GM18861 (cell line): ENCODE results near the gene TAF6.

ENCODE experiments used
- ATAC-seq: cut with Tn5 transposase; IDR thresholded peaks from one replicate; pipeline ENCODE4 v1.9.1; 2021; ENCODE audit not compliant: unreplicated experiment

Gene TAF6

DNA sequence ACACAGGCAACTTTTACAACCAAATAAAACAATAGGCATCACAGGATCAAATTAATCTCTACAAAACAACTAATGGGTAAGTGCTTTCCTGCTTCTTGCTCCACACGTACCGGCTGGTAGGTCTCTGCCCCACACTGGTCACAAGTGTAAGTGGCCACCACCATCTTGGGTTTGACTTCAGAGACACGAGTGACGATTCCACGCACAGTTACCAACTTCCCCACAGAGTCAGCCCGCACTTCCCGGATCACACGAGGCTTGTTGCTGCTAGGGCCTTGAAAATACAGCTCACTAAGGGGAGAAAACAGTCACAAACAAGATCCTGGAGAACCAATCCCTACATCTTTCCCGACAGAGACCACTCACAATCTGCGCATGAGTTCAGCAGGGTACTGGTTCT, 20.2 kb downstream of the TAF6 start:
- no peak for ATAC-seq

DNA sequence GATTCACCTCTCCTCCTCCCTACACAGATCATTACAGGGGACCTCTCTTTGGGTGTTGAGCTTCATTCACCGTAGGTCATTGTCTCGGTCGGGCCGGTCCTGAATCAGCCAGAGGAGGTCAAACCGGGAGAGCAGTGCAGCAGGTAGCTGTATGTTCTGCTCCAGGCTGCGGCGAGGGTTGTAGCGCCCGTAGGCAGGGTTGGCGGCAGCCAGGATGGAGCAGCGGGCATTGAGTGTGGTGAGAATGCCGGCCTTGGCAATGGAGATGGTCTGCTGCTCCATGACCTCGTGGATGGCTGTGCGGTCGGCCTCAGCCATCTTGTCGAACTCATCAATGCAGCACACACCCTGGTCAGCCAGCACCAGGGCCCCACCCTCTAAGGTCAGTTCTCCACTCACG, 23.5 kb downstream of the TAF6 start:
- ATAC-seq: no peak

DNA sequence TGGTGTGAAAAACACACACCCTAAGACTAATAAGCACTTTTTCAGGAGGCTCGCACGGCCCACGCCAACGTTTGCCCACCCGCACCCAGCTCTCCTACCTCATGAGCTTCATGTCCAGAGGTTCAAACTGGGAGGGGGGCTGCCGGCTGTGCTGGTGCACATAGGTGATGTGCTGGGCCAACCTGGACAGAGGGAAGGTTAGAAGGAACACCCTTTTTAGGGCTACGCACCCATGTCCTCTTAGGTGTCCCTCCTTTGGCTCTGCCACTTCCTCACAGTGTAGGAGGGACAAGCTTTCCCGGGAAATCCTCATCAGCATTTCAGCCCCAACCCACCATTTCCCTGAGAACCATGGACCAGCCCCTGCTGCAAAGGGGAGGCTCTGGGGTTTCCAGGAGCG, 23.9 kb downstream of the TAF6 start:
- no peak for ATAC-seq

DNA sequence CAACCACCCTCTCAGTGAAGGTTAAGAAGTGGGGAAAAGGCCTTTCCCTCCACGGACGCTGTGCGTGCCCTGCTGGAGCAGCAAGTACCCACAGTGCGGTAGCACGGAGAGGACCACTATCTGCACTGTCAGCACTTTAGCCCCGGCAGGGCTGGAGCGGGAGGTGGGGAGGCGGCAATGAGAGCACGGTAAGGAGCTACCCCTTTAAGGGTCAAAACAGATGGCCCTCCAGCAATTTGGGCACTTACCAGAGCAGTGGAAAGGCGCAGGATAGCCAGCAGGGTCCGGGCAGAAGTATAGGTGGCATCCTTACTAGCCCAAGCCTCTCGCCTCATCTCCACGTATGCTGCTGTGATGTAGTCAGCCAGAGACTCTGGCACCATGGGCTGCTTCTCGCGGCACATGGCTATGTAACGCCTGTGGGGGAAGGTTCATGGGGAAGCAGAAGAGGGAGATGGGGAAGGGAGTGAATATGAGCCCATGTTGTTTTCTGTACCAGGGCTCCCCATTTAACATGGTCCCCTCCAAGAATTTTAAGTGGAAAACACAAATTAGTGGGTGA, 25.2 kb downstream of the TAF6 start:
- no peak for ATAC-seq

DNA sequence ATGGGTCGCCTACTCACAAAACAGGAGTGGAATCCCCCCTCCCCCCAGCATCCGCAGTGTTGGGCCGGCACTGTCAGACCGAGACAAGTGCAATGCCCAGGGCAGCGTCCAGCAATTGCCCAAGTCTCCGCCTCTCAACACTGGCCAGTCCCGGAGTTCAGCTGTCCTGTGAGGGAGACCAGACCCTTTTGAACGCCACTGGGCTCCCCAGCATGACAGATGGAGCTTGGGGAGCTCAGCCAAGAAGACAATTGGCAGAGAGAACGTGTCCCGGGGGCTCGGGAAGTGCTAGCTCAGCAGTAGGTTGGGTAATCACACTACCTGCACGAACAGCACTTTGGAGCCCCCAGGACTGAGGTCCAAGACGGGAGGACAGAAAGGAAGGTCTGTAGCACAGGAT, 25.7 kb downstream of the TAF6 start:
- no peak for ATAC-seq

DNA sequence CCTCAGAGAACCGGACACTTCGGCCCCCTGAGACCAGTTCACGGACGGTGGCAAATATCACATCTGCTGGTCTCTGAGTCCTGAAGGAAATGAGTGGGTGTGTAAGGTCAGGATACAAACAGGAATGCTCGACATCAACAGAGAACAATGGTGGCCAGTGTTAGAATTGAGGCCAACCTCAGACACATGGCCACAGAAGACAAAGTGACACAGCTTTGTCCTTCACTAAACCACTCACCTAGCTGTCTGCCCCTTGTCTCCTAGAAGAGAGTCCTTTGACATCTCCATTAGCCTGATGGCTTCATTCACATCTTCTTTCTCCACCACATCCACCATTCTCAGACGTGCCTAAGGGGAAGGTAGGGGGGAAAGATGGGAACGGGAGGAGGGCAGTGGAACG, 26.1 kb downstream of the TAF6 start:
- no peak for ATAC-seq

DNA sequence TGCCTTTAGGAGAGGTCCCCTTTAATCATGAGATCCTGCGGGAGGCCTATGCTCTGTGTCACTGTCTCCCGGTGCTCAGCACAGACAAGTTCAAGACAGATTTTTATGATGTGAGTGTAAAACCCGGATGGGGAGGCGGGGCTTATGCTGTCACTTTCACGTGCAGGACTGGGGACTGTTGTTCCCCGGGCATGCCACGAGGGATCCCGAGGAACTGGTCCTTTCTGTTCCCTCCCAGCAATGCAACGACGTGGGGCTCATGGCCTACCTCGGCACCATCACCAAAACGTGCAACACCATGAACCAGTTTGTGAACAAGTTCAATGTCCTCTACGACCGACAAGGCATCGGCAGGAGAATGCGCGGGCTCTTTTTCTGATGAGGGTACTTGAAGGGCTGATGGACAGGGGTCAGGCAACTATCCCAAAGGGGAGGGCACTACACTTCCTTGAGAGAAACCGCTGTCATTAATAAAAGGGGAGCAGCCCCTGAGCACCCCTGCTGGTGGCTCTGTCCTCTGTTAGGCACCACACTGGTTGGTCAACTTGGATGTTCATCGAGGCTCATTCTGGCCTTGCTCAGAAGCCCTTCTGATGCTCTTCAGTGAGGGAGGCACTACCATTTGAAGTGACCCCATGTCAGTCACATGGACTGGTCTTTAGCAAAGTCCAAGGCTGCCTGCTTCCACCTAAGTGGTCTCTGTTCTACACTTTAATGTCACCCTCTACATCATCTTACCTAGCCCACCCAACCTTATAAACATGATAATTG, 27.6 kb downstream of the TAF6 start:
- ATAC-seq: no peak

DNA sequence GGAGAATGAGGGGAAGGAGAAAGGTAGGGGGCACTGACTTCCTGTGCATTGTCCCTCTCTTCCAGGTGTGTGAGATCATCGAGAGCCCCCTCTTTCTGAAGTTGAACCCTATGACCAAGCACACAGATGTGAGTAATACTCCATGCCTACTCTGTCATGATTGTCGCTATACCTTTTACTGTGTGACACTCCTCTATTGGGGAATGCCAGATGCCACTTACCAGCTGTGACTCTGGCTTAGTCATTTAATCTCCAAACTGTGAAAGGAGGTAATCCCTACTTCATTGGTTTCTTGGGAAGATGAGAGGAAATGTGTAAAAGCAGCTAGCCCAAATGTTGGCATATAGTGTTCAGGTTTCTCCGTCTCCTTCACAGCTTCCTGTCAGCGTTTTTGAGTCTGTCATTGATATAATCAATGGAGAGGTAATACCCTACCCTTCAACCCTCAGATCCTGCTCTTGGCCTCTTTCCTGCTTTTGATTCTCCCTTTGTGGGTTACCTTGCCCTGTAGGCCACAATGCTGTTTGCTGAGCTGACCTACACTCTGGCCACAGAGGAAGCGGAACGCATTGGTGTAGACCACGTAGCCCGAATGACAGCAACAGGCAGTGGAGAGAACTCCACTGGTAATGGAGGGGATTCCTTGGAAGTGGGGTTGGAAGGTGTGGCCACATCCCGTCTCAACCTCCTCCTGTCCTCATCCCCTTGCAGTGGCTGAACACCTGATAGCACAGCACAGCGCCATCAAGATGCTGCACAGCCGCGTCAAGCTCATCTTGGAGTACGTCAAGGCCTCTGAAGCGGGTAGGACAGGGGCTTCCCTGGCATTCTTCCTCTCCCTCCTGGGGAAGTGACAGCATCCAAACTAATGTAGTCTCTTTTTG, 28.4 kb downstream of the TAF6 start:
- no peak for ATAC-seq

DNA sequence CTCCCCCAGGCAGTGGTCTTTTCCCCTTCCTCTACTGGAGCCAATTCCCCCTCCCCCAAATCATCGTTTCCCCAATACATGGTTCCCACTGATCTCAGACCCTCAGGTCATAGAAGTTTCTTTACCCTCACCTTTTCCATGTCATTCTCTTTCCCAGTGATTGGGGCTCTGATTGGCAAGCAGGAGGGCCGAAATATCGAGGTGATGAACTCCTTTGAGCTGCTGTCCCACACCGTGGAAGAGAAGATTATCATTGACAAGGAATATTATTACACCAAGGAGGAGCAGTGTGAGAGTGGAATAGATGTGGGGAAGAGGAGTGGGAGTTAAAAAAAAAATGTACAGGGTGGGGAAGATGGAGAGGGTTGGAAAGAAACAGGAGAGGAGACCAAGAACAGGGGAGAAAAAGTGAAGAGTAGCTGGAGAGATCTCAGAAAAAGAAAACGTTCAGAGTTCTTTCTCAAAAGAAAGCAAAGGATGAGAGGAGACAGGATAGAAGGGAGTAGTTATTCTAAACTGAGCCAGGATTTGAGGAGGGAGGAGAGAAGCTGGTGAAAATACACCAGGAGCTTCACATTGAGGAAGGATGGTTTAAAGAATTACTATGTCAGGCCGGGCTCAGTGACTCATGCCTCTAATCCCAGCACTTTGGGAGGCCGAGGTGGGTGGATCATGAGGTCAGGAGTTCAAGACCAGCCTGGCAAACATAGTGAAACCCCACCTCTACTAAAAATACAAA, 29.5 kb downstream of the TAF6 start:
- no peak for ATAC-seq

DNA sequence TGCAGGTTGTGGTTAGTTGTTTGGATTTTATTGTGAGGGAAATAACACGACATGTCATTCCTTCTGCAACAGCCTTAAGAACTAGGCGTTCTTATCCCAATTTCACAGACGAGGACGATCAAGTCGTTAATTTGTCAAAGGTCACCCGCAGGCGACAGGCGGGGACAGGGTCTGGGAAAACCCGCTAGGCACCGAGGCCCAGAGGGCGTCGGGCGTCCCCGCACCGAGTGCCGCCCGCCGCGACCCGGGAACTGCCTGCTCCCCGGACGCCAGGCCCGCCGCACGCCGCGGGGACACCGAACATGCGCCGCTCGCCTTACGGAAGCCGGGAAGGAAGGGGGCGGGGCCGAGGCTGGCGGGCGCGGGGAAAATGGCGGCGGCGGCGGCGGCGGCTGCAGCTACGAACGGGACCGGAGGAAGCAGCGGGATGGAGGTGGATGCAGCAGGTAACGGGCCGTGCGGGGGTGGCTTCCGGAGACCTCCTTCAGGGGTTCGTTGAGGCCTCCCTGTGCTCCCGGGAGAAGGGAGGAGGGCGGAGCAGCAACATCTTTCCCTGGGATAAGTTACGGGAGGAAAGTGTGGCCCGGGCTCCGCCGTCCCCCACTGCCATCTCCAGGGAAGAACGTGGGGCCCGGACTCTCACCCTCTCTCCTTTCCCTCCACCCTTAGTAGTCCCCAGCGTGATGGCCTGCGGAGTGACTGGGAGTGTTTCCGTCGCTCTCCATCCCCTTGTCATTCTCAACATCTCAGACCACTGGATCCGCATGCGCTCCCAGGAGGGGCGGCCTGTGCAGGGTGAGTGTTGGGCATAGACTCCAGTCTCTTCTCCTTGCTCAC, 30.3 kb downstream of the TAF6 start, which contains the start of gene COPS6:
COPS6 (plus strand) TSS at position 349 of the 837 bp plus-strand sequence; CDS start at position 371, 22 bp downstream.
- no peak for ATAC-seq

DNA sequence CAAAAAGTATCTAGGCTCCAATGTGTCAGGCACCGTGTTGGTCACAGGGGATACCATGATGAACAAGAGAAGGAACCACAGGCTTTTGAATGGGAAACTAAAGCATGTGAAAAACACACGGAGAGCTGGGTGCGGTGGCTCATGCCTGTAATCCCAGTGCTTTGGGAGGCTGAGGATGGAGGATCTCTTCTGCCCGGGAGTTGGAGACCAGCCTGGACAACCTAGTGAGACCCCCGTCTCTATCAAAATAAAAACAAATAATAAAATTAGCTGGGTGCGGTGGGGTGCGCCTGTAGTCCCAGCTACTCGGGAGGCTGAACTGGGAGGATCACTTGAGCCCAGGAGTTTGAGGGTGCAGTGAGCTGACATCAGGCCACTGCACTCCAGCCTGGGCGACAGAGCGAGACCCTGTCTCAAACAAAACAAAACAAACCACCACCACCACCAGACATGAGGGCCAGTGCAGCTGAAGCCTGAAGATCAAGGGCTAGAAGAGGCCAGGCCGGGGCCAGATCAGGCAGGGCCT, 31.0 kb downstream of the TAF6 start:
- no peak for ATAC-seq

DNA sequence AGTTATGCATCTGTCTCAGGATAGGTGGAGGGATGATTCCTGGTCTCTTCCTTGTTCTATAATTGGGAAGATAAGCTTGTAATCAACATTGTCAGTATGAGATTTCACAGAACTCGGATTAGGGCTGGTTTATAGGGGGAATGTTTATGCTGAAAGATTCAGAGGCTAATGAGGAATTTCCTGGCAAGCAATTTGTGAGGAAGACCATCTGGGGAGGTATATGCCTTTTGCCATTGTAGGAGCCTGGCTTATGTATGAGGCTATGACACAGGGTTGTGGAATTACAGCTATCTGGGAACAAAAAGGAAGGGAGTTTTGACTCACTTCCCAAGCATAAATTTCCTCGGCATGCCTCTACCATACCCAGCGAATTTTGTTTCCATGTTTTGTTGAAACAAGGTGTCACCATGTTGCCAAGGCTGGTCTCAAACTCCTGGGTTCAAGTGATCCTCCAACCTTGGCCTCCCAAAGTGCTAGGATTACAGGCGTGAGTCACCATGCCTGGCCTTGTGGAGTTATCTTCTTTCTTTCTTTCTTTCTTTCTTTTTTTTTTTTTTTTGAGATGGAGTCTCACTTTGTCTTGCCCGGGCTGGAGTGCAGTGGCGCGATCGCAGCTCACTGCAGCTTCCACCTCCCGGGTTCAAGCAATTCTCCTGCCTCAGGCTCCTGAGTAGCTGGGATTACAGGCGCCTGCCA, 32.0 kb downstream of the TAF6 start:
- ATAC-seq: no peak

DNA sequence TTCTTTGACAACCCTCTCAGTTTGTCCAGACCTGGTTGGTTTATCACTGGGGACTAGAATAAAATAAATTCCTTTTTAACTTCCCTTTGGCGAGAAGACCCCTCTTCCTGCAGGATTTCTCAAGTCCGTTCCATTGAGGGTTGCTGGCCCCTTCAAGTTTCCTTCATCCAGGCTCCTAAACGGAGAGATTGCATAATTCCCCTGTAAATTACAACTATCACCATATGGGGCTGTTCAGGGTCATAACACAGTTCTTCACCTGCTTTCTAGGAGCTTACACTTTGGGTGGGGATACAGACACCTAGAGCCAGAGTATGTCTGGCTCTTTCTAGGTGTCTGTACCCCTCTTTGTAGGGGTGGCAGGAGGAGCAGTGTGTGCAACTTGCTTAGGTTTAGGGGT, 33.6 kb downstream of the TAF6 start:
- no peak for ATAC-seq

DNA sequence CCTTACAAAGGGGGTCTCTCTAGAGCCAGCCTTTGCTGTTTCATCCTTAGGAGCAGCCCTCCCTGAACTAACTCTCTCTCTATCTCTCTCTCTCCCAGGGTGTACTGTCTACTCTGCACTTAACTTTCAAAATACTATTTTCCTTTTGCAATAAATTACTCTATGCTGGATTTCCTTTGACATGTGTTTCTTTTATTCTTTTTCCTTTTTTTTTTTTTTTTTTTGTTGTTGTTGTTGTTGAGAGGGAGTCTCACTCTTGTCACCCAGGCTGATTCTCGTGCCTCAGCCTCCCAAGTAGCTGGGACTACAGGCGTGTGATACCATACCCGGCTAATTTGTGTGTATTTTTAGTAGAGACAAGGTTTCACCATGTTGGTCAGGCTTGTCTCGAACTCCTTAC, 36.2 kb downstream of the TAF6 start:
- ATAC-seq: no peak

DNA sequence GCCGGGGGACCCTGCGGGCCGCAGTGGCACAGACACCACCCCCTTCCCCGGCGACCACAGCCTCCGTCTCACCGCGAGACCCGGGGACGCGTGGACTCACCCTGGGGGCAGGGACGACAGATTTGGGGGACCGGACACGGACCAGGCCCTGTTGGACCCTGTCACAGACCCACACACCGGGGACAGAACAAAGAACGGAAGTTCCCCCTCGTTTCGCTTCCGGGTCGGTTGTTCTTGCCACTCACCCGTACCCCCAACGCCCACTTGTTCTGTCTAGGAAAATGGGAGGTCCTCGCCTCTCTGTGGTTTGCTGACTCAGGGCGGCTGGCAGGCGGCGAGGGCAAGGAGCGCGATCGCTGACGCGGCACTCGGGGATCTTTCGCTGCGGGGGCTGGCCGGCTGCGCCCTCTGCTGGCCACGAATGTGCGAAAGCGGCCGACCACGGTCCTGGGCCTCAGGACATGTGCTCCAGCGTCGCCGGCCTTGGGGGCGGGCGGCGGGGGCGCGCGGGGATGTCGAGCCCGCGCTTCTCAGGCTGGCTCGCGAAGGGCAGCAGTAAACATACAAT, 37.5 kb downstream of the TAF6 start, which contains the start of gene ZNF3:
ZNF3 (minus strand) TSS at position 189 of the 568 bp plus-strand sequence. CDS start 4,366 bp downstream, outside the sequence.
- ATAC-seq: peak; percentile 63

DNA sequence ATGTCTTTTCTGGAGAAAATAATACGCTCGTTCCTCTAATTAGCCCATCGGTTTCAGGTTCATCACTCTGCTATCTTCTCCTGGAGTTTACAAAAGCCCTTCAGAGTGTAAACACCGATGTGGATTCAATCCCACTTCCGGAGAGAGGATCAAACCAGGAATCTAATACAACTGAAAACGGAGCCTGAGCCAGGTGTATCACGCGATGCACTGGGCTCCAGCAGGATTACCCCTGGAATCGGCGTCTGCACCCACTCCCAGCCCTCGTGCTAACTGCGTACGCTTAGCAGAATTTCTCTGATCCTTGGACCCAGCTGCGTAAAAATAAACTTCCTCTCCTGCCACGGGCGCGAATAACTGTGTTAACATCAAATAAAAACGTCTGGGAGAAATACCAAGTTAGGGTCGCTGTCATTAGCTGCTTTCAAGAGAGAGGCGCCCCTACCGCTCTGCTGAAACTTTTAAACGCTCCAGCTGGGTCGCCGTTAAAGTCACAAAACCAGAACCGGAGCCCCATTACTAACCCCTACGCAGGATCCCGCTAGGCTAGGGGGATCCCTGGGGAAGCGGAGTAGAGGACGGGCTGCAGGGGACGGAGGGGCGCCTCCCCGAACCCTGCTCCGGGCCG, 38.1 kb downstream of the TAF6 start:
- peak; percentile 3 for ATAC-seq

DNA sequence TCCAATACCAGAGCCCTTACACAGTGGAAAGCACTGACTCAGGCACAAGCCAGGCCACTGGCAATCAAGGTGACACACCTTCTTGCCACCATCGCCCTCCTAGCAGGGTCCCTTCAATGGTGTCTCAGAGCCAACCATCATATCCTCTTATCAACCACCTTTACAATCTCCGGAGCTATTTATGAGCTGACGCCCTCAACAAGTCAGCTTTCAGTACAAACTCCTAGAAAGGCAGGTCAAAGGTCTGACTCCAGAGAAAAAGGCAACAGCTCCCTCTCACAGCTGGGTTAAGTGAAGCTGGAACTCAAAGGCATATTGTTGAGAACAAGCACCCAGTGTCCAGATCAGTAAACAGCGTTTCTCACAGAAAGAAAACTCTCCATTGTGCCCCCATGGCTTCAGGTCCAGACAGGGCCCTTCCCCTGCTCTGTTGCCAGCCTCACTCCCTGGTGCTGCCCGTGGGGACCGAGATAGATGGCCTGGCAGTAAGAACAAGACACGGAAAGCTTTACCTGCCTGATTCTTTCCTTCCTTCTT, 40.1 kb downstream of the TAF6 start:
- no peak for ATAC-seq

DNA sequence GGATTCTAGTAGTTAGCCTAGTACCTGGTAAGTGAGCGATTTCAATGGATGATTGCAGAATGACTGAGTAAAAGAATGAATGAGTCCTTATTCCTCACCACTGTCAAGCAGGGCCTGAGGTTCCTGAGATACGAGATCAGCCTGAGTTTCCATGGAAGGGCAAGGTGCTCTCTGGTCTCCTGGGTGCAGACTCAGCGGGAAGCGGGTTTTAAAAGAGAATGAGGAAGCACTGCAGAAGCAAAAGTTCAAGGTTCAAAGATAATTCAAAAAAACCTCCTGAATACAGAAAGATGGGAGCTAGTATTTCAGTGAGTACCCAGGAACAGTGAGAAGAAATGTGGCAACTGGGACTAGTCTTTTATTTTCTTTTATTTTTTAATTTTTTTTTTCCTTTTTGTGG, 42.0 kb downstream of the TAF6 start:
- no peak for ATAC-seq
